Epidermal melanocyte (primary cell): ENCODE measurements around the gene CHAC1.
"Not testable (repeated sequence)": the region's sequence is repeated elsewhere in the genome, so short reads cannot be mapped to it uniquely, and the experiment has no call there.

Experiments
- DNase-seq: peaks from one replicate; pipeline ENCODE4 v3.0.0; 2011; ENCODE audit warnings: low spot score; ENCODE audit not compliant: insufficient read length

The CHAC1 gene

GRCh38 chr15:40957041-40957555 is 3.8 kb downstream of the CHAC1 start:
- DNase-seq = no peak

- DNase-seq = no peak
Observed at GRCh38 chr15:40957581-40958051, 4.3 kb downstream of the CHAC1 start.

DNA sequence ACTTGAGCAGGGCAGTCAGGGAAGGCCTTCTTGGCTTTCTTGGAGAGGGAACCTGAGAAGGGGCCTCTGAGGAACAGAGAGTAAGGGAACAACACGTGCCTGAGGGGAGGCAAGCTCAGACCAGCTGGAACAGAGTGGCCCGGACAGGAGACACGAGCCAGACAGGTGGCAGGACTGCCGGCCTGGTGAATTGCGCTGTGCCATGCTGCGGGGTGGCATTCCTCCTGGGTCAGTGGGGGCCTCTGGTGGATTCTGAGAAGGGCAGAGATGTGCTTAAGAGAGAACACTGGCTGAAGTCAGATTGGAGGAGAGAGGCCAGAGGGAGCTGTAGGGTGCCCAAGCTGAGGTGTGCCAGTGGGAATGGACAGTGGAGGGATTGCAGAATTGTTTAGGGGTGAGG is 4.9 kb downstream of the CHAC1 start:
- DNase-seq = no peak

DNA sequence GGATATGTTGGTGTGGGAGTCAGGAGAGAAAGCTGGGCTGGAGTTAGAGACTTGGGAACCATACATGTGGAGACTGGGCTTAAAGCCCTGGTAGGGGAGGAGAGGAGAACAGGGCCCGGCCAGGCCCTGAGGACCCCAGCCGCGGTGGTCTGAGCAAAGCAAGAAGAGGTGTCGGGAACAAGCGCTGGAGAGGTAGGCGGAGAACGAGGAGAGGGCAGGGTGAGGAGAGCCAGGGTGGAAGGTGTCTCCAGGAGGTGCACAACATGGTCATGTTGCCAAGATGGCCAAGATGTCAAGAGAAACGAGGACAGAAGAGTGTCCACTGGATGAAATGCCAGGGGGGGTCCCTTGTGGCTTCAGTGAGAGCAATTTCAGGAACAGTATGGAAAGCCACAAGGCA is 5.5 kb downstream of the CHAC1 start:
- DNase-seq = no peak

- DNase-seq = no peak
Observed at GRCh38 chr15:40959331-40960141, 6.3 kb downstream of the CHAC1 start.

DNA sequence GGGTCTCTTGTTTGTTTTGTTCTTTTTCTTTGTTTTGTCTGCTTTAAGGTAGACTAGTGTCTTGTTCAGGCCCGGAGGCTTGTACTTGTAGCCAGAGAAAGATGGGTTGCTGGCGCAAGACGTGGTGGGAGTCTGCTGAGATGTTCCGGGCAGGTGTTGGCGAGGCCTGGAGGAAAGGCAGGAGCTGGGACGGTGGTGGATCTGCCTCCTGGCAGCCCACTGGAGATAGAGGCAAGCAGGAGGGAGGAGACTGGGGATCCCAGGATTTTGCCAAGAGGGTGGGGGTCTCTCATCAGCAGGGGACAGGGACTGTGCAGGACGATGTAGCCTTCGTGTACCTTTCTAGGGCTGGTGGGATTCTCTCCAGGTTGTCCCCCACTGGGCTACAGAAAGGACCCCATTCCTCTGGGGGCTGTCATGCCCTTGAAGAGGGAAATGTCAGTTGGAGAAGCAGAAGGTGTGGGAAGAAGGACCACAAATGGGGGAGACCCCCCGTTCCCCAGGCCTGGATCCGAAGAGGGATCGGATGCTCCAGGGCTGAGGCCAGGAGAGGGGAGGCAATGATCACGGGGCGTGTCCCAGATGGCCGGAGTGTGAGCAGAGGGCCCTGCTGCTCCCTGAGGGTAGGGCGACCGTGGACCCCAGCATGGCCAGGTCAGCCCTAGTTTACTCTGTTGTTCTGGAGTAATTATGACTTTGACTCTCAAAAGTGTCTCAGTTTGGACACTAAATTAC is 7.0 kb downstream of the CHAC1 start:
- no peak for DNase-seq

GRCh38 chr15:40960925-40961324 is 7.7 kb downstream of the CHAC1 start:
- DNase-seq = no peak

DNA sequence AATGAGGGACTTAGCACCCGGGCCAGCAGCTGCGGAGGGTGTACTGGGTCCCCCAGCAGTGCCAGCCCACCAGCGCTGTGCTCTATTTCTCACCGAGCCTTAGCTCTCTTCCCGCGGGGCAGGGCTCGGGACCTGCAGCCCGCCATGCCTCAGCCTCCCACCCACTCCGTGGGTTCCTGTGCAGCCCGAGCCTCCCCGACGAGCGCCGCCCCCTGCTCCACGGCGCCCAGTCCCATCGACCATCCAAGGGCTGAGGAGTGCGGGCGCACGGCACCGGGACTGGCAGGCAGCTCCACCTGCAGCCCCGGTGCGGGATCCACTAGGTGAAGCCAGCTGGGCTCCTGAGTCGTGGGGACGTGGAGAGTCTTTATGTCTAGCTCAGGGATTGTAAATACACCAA is 8.5 kb downstream of the CHAC1 start:
- not testable (repeated sequence) for DNase-seq

DNA sequence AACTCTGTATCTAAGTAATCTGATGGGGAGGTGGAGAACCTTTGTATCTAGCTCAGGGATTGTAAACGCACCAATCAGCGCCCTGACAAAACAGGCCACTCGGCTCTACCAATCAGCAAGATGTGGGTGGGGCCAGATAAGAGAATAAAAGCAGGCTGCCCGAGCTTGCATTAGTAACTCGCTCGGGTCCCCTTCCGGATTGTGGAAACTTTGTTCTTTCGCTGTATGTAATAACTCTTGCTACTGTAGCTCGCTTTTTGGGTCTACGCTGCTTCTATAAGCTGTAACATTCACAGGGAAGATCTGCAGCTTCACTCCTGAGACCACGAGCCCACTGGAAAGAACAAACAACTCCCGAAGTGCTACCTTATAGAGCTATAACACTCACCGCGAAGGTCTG is 9.0 kb downstream of the CHAC1 start:
- DNase-seq = not testable (repeated sequence)

DNA sequence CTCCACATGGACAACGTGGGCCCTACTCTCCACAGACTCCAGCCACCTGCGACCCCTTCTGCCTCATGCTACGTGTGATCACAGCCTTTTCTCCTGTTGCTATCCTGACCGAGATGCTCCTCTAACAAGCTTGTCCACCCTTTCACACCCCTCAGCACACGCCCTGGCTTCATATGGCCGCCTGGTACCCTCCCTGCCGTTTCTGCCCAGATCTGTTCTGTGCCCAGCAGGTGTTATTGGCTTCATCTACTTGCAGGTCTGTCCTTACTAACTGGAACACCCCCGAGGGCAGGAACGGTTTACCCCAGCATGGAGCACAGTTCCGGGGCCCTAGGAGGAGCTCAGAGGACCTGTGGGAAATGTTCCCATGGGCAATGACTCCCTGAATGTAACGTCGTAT is 9.9 kb downstream of the CHAC1 start:
- no peak for DNase-seq

DNA sequence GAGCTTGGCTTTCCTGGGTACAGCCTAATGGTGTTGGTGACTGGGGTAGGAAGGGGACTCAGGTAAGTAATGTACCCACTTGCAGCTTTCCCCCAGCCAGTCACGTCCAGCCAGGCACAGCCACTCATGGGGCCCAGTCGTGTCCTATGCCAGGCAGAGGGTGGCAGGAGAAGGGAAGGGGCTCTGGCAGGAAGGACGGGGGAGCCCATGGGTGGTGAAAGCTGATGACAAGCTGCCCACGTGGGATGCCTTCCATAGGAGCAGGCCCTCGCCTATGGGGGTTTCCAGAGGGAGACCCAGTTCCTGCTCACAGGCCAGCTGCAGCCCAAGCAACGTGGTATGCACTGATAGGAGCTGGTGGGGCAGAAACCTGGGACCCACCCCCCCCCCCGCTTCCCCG is 10.7 kb downstream of the CHAC1 start:
- no peak for DNase-seq

DNA sequence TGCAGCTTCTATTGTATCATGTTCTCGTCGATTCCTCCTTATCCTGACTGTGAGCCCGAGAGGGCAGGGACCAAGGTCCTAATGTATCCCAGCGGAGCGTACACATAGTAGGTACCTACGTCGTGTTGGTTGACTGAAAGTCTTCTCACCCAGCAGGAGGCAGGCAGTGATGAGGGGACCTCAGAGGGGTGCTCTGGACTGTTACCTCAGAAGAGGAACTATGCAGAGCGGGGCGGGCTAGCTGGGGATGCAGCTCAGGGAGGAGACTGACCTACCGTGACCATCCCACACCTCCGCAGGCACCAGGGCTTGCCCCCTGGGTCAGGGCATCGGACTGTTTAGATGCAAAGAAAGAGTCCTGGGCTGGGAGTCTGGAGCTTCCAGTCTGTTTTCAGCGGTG is 11.4 kb downstream of the CHAC1 start:
- DNase-seq = no peak

DNA sequence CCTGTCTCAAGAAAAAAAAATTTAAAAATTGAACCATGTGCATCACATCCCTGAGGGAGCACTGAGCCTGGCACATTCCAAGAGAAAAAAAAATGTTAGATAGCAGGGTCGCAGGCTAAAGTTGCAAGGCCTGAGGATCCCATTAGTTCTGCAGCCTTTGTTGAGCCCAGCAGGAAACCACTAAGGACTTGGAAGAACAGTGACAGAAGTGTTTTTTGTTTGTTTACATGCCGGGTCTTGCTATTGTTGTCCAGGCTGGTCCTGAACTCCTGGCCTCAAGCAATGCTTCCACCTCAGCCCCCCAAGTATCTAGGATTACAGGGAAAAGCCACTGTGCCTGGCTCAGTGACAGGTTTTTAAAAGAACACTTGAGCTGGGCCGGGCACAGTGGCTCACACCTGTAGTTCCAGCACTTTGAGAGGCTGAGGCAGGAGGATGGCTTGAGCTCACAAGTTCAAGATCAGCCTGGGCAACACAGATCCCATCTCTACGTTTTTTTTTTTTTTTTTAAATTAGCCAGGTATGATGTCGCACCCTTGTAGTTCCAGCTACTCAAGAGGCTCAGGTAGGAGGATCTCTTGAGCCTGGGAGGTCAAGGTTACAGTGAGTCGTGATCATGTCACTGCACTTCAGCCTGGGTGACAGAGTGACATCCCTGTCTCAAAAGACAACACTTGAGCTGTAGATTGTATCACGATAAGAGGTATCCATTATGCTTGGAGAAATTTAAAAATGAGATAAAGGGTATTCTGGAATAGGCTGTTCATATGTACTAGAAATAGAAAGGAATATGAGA is 15.2 kb downstream of the CHAC1 start:
- no peak for DNase-seq

DNA sequence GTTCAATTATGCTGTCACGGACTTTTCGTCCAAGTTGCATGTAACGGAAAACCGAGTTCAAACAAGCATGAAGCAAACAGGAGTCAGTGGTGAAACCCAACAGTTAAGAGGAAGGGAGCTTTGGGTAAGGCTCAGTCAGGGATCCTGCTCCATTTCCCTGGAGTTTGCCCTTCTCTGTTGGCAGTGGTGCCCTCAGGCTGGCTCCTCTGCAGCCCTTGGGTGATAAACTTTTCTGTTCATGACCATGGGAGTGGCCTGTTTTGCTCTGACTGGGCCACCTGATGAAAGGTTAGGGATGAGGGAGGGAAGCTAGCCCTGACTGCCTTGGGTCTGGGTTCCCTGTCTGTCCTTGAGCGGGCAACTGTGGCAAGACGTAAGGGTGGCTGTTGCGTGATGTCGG is 16.1 kb downstream of the CHAC1 start:
- no peak for DNase-seq

DNA sequence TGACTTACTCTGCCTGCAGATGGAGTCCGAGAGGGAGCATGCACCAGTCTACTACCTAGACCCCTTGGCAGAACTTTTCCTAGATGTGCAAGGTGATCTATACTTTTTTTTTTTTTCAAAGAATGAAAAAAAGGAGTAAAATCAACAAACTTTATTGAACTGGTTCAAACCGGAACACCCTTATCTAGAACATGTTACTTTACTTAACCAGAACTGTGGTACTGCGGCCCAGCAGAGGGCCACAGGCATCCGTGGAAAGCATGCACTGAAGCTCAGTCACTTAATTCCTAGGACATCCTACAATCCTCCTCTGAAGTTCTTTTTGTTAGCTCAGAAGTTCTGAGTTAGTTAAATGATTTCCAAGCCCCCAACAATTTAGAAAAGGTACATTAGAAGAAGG is 21.6 kb downstream of the CHAC1 start:
- DNase-seq = no peak

DNA sequence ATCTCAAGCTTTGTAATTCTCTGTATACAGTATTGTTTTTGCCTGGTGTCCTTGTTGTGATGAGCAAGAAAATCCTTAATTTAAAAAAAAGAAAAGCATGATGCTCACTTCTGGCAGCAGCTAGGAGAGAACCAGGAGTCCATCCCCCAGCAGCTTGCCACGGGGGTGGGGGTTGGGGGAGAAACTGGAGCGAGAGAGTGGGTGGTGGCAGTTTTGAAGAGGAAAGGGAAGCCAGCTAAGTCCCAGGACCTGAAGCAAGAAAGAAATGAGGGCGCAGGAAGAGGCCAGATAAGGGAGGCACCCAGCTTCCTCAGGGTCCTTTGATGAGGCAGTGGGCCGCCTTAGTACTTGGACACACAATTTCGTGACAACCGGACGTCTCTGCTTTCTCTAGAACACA is 23.5 kb downstream of the CHAC1 start:
- DNase-seq = no peak

- DNase-seq = no peak
Observed at GRCh38 chr15:40978141-40978540, 24.9 kb downstream of the CHAC1 start.

GRCh38 chr15:40978562-40978961 is 25.3 kb downstream of the CHAC1 start:
- no peak for DNase-seq

DNA sequence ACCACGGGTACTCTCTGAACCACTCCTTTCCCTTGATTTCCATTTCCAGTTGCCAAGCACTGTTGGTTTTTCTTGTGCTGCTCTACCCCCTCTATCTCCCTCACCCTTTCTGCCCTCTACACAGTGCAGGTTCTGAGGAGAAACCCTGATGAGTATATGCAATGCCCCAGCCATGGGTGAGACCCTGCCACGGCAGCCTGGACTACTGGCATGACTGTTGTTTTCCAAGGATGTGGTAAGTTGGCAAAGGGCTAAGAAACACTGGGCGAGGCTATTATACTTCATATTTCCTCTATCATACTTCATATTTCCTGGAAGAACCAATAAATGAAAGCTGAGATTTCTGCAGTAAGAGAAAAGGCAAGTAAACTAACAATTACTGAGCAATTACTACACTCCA is 27.9 kb downstream of the CHAC1 start:
- no peak for DNase-seq

GRCh38 chr15:40982855-40983254 is 29.6 kb downstream of the CHAC1 start:
- no peak for DNase-seq

DNA sequence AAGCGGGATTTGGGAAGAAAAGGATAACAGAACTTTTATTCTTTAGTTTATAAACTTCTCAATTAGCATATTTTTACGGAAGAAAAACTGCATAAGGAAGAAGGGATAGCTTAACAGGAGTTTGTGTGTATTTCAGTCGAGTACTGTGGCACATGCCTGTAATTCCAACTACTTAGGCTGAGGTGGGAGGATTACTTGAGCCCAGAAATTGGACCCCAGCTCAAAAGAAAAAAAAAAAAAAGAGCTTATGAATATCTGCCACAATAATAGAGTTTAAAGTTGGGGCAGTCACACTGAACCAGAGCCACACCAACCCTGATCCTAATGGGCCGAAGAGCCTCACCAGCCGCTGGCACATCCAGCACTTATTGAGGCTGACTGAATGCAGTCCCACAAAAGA is 31.1 kb downstream of the CHAC1 start:
- no peak for DNase-seq

- no peak for DNase-seq
Observed at GRCh38 chr15:40984964-40985363, 31.7 kb downstream of the CHAC1 start.
